ENCODE measurements around the gene E2F8. TPM values are rescaled to one million over a fixed set of nuclear protein-coding genes. Genes with fewer than 3 reads are reported as not detected.
A peak's percentile ranks its signal among the peaks of the same experiment; 100 is the strongest.

The E2F8 gene
- total and polyA plus RNA-seq, 4 experiments from 2014 or later: not detected

- Mint-ChIP-seq H3K36me3 (no peaks in the 10 kb centered on the region), H3K27ac (no peak overlapping the region), H3K27me3 (peaks cover 0 to 2% of the 10 kb centered on the region in 2 donors), H3K9me3 (no peaks in the 10 kb centered on the region), H3K4me3 (no peak overlapping the region), H3K4me1 (peaks cover 0 to 4% (median under 1%) of the 10 kb centered on the region in 4 donors)
- Histone ChIP-seq H3K27ac (ENCODE audit: low read depth, low read length) (no peak overlapping the region), H3K36me3 (ENCODE audit: insufficient read depth, low read length) (no peaks in the 10 kb centered on the region), H3K9me3 (ENCODE audit: control insufficient read depth in 1 of 2, low read length in 2 of 2) (no peaks in the 10 kb centered on the region), H3K4me1 (ENCODE audit: insufficient read depth, low read length) (peaks cover 6% of the 10 kb centered on the region), H3K27me3 (ENCODE audit: insufficient read depth, low read length) (no peaks in the 10 kb centered on the region), H3K4me3 (ENCODE audit: low read length in 2 of 2) (no peak overlapping the region)
- no peak for DNase-seq
- ChIA-PET POLR2A (ENCODE audit: partially characterized antibody) (no interaction called here), CTCF (ENCODE audit: partially characterized antibody) (no interaction called here)
- intact Hi-C loops (cut with micrococcal nuclease): no loop called here
Observed at GRCh38 chr11:19234231-19234817, 6.4 kb downstream of the E2F8 start.

- H3K4me3 Mint-ChIP-seq: no peak overlapping the region
- H3K36me3 Mint-ChIP-seq: no peaks in the 10 kb centered on the region
- H3K27ac Mint-ChIP-seq: no peak overlapping the region
- H3K27me3 Mint-ChIP-seq: no peaks in the 10 kb centered on the region
- H3K4me1 Mint-ChIP-seq: peaks cover 0 to 4% (median under 1%) of the 10 kb centered on the region in 4 donors
- POLR2A ChIA-PET (ENCODE audit: partially characterized antibody): no interaction called here
- no peaks in the 10 kb centered on the region for H3K9me3 Mint-ChIP-seq
- Histone ChIP-seq H3K36me3 (ENCODE audit: insufficient read depth, low read length) (no peaks in the 10 kb centered on the region), H3K4me3 (ENCODE audit: low read length in 2 of 2) (no peak overlapping the region), H3K27ac (ENCODE audit: low read depth, low read length) (no peak overlapping the region), H3K27me3 (ENCODE audit: insufficient read depth, low read length) (no peaks in the 10 kb centered on the region), H3K4me1 (ENCODE audit: insufficient read depth, low read length) (peaks cover 6% of the 10 kb centered on the region), H3K9me3 (ENCODE audit: control insufficient read depth in 1 of 2, low read length in 2 of 2) (no peaks in the 10 kb centered on the region)
- intact Hi-C loops (cut with micrococcal nuclease): no loop called here
- CTCF ChIA-PET (ENCODE audit: partially characterized antibody): interaction anchor here (1.3 kb wide), 1 partner anchor 156 kb away, joined by 3 read pairs; no protein-coding TSS in a partner anchor
- no peak for DNase-seq
Observed at GRCh38 chr11:19232910-19233503, 7.7 kb downstream of the E2F8 start.

- no peak overlapping the region for H3K27ac ChIP-seq (ENCODE audit: low read depth, low read length)
- Mint-ChIP-seq H3K36me3 (no peaks in the 10 kb centered on the region), H3K27ac (peak overlapping the region in 1 of 7 donors; percentile 5), H3K4me3 (no peak overlapping the region), H3K9me3 (no peaks in the 10 kb centered on the region), H3K27me3 (no peaks in the 10 kb centered on the region), H3K4me1 (peaks cover 0 to 4% (median under 1%) of the 10 kb centered on the region in 4 donors)
- no peak overlapping the region for H3K4me3 ChIP-seq (ENCODE audit: low read length in 2 of 2)
- no peak for DNase-seq
- peaks cover 6% of the 10 kb centered on the region for H3K4me1 ChIP-seq (ENCODE audit: insufficient read depth, low read length)
- intact Hi-C loops (cut with micrococcal nuclease): no loop called here
- H3K36me3 ChIP-seq (ENCODE audit: insufficient read depth, low read length): no peaks in the 10 kb centered on the region
- ChIA-PET CTCF (ENCODE audit: partially characterized antibody) (no interaction called here), POLR2A (ENCODE audit: partially characterized antibody) (no interaction called here)
- H3K27me3 ChIP-seq (ENCODE audit: insufficient read depth, low read length): no peaks in the 10 kb centered on the region
- no peaks in the 10 kb centered on the region for H3K9me3 ChIP-seq (ENCODE audit: control insufficient read depth in 1 of 2, low read length in 2 of 2)
Observed at GRCh38 chr11:19229671-19230070, 11.1 kb downstream of the E2F8 start.

- H3K4me1 ChIP-seq (ENCODE audit: insufficient read depth, low read length): peaks cover 6% of the 10 kb centered on the region
- POLR2A ChIA-PET (ENCODE audit: partially characterized antibody): no interaction called here
- DNase-seq: no peak
- no peak overlapping the region for H3K27ac ChIP-seq (ENCODE audit: low read depth, low read length)
- no peaks in the 10 kb centered on the region for H3K27me3 ChIP-seq (ENCODE audit: insufficient read depth, low read length)
- Mint-ChIP-seq H3K9me3 (no peaks in the 10 kb centered on the region), H3K27me3 (no peaks in the 10 kb centered on the region), H3K36me3 (no peaks in the 10 kb centered on the region), H3K4me3 (no peak overlapping the region), H3K4me1 (peaks cover 0 to 4% (median under 1%) of the 10 kb centered on the region in 4 donors), H3K27ac (no peak overlapping the region)
- CTCF ChIA-PET (ENCODE audit: partially characterized antibody): no interaction called here
- H3K9me3 ChIP-seq (ENCODE audit: control insufficient read depth in 1 of 2, low read length in 2 of 2): no peaks in the 10 kb centered on the region
- no peak overlapping the region for H3K4me3 ChIP-seq (ENCODE audit: low read length in 2 of 2)
- no peaks in the 10 kb centered on the region for H3K36me3 ChIP-seq (ENCODE audit: insufficient read depth, low read length)
- intact Hi-C loops (cut with micrococcal nuclease): no loop called here
Observed at GRCh38 chr11:19228968-19229367, 11.8 kb downstream of the E2F8 start.

DNA sequence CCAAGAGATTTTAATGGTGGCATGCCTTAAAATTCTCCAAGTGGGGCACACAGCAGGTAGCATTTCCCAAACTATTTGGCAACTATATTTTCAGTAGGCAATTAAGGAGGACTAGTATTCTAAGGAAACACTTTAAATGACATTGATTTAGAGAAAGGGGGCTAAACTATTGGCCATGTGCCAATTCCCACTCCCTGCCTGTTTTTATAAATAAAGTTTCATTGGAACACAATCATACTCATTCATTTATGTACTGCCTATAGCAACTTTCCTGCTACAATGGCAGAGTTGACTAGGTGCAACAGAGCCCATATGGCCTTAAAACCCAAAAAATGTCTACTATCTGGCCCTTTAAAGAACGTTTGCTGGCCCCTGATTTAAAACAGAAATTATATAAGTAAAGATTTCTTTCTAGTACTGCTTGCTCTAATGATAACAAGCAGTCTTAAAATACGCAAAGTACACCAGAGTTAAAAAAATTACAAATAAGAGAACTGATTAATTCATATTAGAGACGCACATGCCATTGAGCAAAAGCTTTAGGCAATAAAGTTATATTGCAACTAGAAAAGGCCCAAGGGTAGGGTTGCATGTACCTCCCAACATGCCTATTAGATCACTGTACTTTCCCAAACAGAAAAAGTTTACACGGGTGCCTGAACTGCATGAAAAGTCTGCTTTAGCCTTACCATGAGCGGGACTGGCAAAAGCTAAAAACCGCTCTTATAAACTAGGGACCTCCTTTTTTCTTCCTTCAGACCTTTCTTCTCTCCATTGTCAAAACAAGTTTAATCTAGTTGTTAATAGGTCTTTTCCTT, 14.2 kb downstream of the E2F8 start:
- Mint-ChIP-seq H3K4me3 (no peak overlapping the region), H3K36me3 (no peaks in the 10 kb centered on the region), H3K9me3 (peaks cover 0 to 3% (median 0%) of the 10 kb centered on the region in 8 donors), H3K27ac (no peak overlapping the region), H3K4me1 (peaks cover 0 to 4% (median under 1%) of the 10 kb centered on the region in 4 donors), H3K27me3 (no peaks in the 10 kb centered on the region)
- Histone ChIP-seq H3K27ac (ENCODE audit: low read depth, low read length) (no peak overlapping the region), H3K4me1 (ENCODE audit: insufficient read depth, low read length) (peaks cover 6% of the 10 kb centered on the region), H3K36me3 (ENCODE audit: insufficient read depth, low read length) (no peaks in the 10 kb centered on the region), H3K4me3 (ENCODE audit: low read length in 2 of 2) (no peak overlapping the region), H3K9me3 (ENCODE audit: control insufficient read depth in 1 of 2, low read length in 2 of 2) (no peaks in the 10 kb centered on the region), H3K27me3 (ENCODE audit: insufficient read depth, low read length) (no peaks in the 10 kb centered on the region)
- intact Hi-C loops (cut with micrococcal nuclease): no loop called here
- POLR2A ChIA-PET (ENCODE audit: partially characterized antibody): no interaction called here
- no peak for DNase-seq
- CTCF ChIA-PET (ENCODE audit: partially characterized antibody): no interaction called here

DNA sequence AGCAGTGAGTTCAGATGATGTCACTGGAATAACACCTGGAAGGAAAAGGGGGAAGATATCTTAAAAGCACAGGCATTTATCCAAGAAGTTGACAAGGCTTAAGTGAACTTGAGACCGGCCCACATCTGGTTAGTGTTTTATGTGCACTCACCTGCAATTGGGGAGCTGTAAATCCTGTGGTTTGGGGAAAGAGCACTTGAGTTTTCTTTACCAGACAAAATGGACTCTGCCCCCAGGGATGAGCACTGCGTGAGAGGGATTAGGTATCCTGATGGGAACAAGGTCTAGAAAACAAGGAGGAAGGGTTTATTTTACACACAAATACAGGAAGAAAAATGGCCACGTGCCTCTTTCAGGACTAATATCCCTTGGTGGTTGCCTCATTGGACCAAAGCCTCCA, 15.2 kb downstream of the E2F8 start:
- no peaks in the 10 kb centered on the region for H3K36me3 Mint-ChIP-seq

DNA sequence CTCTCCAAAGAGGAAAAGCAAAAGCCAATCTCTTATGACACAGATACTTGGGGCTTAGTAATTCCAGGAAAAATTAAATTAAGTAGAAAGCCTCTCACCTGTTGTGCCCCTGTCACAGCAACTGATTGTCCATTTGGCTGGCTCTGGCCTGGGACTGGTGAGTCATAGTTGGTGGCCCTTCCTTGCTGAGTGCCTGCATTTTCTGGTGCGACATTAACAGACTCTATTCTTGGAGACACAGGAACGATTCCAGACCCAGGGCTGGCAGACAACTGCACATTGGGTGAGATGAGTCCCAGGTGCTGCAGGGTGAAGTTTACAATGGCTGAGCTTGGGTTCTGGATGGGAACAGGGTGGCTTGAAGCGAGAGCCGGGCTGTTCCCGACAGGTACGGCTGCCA, 15.6 kb downstream of the E2F8 start:
- Histone ChIP-seq H3K4me1 (ENCODE audit: insufficient read depth, low read length) (peaks cover 6% of the 10 kb centered on the region), H3K9me3 (ENCODE audit: control insufficient read depth in 1 of 2, low read length in 2 of 2) (no peaks in the 10 kb centered on the region), H3K36me3 (ENCODE audit: insufficient read depth, low read length) (no peaks in the 10 kb centered on the region), H3K27ac (ENCODE audit: low read depth, low read length) (no peak overlapping the region), H3K4me3 (ENCODE audit: low read length in 2 of 2) (no peak overlapping the region), H3K27me3 (ENCODE audit: insufficient read depth, low read length) (no peaks in the 10 kb centered on the region)
- DNase-seq: no peak
- Mint-ChIP-seq H3K4me1 (peaks cover 0 to 2% (median under 1%) of the 10 kb centered on the region in 4 donors), H3K4me3 (no peak overlapping the region), H3K27ac (no peak overlapping the region), H3K27me3 (no peaks in the 10 kb centered on the region), H3K9me3 (peaks cover 0 to 3% (median 0%) of the 10 kb centered on the region in 8 donors), H3K36me3 (no peaks in the 10 kb centered on the region)
- ChIA-PET CTCF (ENCODE audit: partially characterized antibody) (no interaction called here), POLR2A (ENCODE audit: partially characterized antibody) (no interaction called here)
- intact Hi-C loops (cut with micrococcal nuclease): no loop called here

More for the DNA sequence above, 15.2 kb downstream of the E2F8 start:
- intact Hi-C loops (cut with micrococcal nuclease): no loop called here
- Histone ChIP-seq H3K27ac (ENCODE audit: low read depth, low read length) (no peak overlapping the region), H3K4me1 (ENCODE audit: insufficient read depth, low read length) (peaks cover 6% of the 10 kb centered on the region), H3K27me3 (ENCODE audit: insufficient read depth, low read length) (no peaks in the 10 kb centered on the region), H3K36me3 (ENCODE audit: insufficient read depth, low read length) (no peaks in the 10 kb centered on the region), H3K9me3 (ENCODE audit: control insufficient read depth in 1 of 2, low read length in 2 of 2) (no peaks in the 10 kb centered on the region), H3K4me3 (ENCODE audit: low read length in 2 of 2) (no peak overlapping the region)
- CTCF ChIA-PET (ENCODE audit: partially characterized antibody): no interaction called here
- no peak overlapping the region for H3K4me3 Mint-ChIP-seq
- no peak for DNase-seq
- POLR2A ChIA-PET (ENCODE audit: partially characterized antibody): no interaction called here
- peaks cover 0 to 3% (median 0%) of the 10 kb centered on the region in 8 donors for H3K9me3 Mint-ChIP-seq
- no peaks in the 10 kb centered on the region for H3K27me3 Mint-ChIP-seq
- H3K27ac Mint-ChIP-seq: no peak overlapping the region
- H3K4me1 Mint-ChIP-seq: peaks cover 0 to 4% (median under 1%) of the 10 kb centered on the region in 4 donors

Data from CD4-positive, alpha-beta memory T cell (primary cell).